Stimulated activated CD8-positive, alpha-beta memory T cell treated with anti-CD3 and anti-CD28 coated beads, Interleukin-7, amount 100 ng/mL, for 1 hour (primary cell): ENCODE data around the gene TXN2.
"Not testable (repeated sequence)": the region's sequence is repeated elsewhere in the genome, so short reads cannot be mapped to it uniquely, and the experiment has no call there.

Experiments
- DNase-seq, 2 donors: peaks; one replicate each; pipeline ENCODE4 v3.0.0-alpha.2; 2020; ENCODE audit warnings: low read depth in 2 of 2

The TXN2 gene

GRCh38 chr22:36431977-36432376 is 49.5 kb downstream of the TXN2 start:
- no peak for DNase-seq

- DNase-seq, result no peak
These were observed 50.6 kb downstream of the TXN2 start for GRCh38 chr22:36430863-36431262.

- DNase-seq, result not testable (repeated sequence)
These were observed 53.5 kb downstream of the TXN2 start for GRCh38 chr22:36427952-36428351.

DNA sequence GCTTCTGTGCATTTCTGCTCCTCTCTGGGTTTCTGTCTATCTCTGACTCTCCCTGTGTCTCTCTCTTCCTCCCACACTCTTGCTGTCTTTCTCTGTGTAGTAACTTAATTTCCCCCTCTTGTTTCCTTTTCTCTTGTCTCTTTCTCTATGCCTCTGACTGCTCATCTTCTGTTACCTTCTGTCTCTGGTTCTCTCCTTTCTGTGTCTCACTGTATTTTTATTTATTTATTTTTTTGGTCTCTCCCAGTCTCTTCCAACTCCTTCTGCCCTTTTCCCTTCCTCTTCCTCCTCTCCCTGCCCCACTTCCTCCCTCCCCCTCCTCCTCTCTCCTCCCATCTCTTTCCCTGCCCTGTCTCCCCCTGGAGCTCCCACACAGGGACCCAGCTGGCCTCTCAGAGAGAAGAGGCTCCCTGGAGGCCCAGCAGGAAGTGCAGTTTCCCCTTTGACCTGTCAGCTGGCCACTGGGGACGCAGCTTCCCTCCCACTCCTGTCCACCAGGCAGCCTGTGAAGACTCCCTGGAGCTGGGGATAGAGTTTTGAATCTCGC is 55.4 kb downstream of the TXN2 start:
- no peak for DNase-seq

DNA sequence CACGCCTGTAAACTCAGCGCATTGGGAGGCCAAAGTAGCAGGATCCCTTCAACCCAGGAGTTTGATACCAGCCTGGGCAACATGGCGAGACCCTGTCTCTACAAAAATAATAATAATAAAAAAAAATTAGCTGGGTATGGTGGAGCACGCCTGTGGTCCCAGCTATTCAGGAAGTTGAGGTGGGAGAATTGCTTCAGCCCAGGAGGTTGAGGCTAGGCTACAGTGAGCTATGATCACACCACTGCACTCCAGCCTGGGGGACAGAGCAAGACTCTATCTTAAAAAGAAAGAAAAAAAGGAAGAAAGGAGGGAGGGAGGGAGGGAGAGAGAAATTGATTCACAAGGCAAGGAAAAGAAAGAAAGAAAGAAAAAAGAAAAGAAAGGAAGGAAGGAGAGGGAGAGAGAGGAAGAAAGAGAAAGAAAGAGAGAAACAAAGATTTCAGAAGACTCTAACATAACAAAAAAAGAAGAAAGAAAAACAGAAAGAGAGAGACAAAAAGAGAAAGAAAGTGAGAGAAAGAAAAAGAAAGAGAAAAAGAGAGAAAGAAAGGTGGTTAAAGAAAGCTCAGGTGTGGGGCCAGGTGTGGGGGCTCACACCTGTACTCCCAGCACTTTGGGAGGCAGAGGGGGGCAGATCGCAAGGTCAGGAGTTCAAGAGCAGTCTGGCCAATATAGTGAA is 56.4 kb downstream of the TXN2 start:
- no peak for DNase-seq

DNA sequence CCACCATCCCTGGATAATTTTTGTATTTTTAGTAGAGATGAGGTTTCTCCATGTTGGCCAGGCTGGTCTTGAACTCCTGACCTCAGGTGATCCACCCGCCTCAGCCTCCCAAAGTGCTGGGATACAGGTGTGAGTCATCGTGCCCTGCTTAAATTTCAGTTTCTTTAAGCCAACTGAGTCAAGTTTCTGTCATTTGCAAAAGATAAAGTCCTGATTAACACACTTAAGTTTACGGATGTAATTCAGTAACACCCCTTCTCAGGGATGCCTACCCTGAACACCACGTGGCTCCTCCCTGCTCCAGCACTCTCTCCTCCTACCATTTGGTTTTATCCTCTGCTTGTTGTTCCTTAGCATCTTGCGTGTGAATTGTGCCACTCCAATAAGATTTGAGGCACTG is 57.0 kb downstream of the TXN2 start:
- not testable (repeated sequence) for DNase-seq

GRCh38 chr22:36423461-36424404 is 57.7 kb downstream of the TXN2 start:
- DNase-seq, result no peak

DNA sequence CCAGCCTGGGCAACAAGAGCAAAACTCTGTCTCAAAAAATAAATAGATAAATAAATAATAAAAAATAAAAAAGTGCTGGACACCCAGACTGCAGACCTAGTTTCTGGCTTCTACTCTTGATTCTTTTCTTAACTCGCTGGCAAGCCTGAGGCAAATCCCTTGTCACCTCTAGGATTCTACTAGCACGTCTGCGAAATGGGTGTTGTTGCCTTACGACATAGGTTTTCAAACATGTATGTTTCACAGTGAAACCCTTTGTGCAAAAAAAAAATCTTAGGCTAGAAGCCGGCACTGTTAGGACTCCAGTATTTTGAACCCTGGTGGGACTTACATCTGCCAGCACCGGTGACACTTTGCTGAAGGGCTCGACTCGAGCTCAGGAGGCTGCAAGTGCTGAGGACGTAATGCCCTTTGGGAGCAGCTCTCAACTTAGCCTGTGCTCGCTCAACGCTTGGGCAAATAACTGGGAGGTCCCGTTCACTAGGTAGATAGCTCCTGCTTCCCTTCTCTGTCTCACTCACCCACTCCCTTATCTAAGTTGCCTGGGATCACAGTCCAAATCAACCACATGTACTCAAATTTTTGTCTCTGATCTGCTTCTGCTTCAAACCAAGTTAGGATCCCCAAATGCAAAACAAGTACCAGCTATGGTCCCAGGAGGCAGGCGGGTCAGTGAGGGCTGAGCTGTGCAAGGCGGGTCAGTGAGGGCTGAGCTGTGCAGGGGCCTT is 59.0 kb downstream of the TXN2 start:
- no peak for DNase-seq

DNA sequence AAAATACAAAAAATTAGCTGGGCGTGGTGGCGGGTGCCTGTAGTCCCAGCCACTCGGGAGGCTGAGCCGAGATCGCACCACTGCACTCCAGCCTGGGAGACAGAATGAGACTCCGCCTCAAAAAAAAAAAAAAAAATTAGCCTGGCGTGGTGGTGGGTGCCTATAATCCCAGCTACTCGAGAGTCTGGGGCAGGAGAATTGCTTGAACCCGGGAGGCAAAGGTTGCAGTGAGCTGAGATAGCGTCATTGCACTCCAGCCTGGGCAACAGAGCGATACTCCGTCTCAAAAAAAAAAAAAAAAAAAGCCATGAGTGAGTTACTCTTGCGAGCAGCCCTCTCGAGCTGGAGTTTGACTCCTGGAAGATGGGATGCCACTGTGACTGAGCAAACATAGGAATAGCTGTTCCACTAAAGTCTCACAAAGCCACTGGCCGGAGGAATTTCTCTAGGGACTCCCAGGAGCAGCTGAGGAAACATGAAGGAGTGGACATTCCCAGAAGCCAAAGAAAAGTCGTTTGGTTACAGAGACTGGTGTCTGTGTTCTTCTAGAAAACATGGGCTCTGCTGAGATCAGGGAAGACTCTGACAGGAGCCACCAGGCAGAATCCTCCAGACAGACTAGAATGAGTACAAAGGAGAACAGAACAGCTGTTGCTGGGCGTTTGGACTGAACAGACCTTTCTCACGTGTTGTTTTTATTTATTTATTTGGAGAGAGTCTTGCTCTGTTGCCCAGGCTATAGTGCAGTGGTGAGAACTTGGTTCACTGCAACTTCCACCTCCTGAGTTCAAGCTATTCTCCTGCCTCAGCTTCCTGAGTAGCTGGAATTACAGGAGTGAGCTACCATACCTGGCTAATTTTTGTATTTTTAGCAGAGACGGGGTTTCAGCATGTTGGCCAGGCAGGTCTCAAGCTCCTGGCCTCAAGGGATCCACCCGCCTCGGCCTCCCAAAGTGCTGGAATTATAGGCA is 61.2 kb downstream of the TXN2 start:
- DNase-seq, result no peak

DNA sequence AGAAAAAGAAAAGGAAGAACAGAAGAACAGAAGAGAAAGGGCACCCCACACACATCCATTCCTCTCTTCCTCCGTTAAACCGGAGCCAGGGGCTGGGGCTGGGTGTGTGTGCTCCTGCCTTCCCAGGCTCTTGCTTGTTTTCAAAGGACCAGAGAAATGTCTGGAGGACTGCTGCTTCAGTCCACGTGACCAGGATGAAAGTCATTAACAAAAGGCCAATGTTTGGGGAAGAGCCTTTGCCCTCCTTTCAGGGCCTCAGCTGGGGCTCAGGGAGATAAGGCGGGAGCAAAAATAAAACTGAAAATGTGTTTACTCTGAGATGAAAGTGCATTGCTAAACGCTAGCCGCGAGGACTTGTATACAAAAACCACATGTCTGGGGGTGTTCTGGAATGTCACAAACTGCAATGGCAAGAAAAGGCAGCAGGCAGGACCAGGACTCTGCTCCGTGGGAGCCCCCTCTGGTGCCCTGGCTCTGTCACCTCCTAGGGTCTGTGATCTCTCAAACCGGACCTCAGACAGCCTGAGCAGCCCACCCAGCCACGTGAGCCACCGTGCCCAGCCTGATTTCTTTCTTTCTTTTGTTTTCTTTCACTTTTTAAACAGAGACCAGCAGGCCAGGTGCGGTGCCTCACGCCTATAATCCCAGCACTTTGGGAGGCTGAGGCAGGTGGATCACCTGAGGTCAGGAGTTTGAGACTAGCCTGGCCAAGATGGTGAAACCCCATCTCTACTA is 62.1 kb downstream of the TXN2 start:
- no peak for DNase-seq

DNA sequence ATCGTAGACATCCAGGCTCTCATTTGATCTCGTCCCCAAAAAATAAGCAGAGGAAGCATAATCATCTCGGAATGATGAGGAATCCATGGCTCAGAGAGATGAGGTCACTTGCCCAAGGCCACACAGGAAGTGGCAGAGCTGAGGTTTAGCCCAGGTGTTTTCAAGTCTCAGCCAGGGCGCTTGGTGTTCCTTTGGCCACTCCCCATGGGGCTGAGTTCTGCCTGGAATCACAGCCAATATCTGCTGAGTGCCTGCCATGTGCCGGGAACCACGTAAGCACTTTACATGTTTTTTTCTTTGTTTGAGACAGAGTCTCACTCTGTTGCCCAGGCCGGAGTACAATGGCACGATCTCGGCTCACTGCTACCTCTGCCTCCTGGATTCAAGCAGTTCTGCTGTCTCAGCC is 64.2 kb downstream of the TXN2 start:
- DNase-seq, result no peak
